NCI-H460 (cell line): Measurements from ENCODE around the gene BMP7. TPM values are rescaled to one million over a fixed set of nuclear protein-coding genes. Genes with fewer than 3 reads are reported as not detected.

Experiments used
- DNase-seq: peaks from one replicate; pipeline ENCODE4 v3.0.0-alpha.2; 2016; ENCODE audit warnings: low read depth; ENCODE audit errors: extremely low read depth
- total RNA-seq: library from RNA; depleted of rRNA; stranded (reverse); fragments of >200 nt; shearing (Covaris generic); gene quantifications from 2 replicates; pipeline ENCODE4 v1.2.3, GENCODE V29; 2014

BMP7 gene
- total RNA-seq, 1 experiment from 2014 or later: 0.17 TPM

GRCh38 chr20:57179265-57179664 lies 87.2 kb downstream of the BMP7 start:
- no peak for DNase-seq

GRCh38 chr20:57178582-57179111 lies 87.8 kb downstream of the BMP7 start:
- no peak for DNase-seq

DNA sequence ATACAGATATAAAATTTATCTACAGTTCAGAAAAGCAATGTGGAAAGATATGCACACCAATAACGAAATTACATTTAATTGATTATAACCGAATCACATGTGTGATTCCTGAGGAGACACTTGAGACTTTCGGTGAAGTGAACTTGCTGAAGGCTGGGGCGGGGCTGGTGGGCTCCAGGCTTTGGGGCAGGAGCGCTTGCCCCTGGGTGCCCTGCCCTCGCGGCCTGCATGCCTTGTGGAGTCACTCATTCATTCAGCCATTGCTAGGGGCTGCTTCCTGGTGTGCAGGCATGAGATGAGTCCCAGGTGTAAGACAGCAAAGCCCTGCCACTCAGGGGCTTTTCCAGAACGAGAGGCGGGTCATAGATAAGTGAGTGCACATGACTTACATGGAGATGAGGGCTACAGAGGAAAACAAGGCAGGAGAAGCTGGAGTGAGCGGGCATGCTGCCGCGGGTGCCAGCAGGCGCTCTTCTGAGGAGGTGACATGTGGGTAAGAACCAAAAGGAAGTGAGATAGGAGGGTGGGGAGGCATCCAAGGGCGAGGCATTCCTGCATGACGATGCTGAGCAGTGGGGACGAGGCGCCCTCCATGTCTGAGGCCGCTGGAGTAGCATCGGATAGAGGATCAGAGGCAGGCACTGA lies 88.7 kb downstream of the BMP7 start:
- no peak for DNase-seq

DNA sequence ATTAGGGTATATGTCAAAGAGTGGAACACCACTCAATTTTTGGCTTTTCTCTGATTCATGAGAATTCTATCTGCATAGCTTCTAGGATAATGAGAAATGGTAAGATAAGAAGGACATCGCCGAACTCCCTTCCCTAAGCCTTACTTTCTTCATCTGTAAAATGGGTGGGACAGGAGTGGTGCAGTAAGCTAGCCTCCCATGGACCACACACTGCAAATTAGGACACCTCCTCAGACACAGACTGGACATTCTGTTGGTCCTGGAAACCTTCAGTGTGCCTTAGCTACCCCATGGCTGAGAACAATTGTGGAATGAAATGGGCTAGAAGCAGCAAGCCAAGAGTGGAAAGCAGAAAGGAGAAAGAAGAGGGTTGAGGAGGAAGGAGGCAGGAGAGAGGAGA lies 89.6 kb downstream of the BMP7 start:
- no peak for DNase-seq

DNA sequence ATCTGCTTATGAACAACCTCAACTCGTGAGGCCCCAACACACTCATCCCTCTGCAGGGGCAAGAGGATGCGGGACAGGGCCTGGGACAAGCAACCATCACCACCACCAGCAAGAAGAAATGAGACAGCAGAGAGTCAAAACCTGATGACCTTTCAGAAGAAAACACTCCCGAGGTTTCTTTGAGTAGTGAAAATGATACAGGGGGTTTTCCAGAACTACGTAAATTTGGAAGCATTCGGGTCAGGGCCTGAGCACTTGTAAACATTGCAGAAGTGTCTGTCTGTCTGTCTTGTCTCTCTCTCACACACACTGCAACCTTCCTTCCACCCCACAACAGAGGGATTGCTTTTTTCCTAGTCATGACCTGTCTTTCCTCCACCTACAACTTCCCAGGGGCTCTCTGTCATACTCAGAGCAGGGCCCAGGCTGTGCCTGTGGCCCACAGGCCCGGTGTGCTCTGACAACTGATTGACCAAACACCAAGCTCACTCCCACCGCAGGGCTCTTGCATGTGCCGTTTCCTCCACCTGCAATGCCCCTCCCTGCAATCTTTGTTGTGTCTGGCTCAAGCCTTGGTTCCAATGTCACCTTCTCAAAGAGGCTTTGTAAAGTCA lies 90.9 kb downstream of the BMP7 start:
- no peak for DNase-seq

- DNase-seq: no peak
Observed at GRCh38 chr20:57174737-57175136, 91.7 kb downstream of the BMP7 start.

DNA sequence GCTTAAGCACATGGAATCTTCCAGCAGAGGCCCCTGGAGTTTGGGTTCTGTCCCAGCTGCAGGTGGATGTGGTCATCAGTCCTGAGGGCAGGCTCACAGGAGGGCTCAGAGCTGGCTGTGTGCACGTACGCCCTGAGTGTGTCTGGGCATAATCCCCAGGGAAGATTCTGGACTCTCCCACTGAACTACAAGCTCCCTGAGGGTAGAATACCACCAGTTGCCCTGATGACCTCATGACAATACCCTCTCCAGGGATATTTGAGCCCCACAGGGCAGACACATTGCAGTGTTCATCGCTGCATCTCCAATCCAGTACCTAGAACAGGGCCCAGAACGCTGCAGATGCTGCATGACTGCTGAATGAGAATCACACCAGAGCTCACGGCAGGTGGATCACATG lies 92.5 kb downstream of the BMP7 start:
- DNase-seq: no peak

- DNase-seq: no peak
Observed at GRCh38 chr20:57173041-57173440, 93.4 kb downstream of the BMP7 start.

GRCh38 chr20:57170343-57170742 lies 96.1 kb downstream of the BMP7 start:
- DNase-seq: no peak

DNA sequence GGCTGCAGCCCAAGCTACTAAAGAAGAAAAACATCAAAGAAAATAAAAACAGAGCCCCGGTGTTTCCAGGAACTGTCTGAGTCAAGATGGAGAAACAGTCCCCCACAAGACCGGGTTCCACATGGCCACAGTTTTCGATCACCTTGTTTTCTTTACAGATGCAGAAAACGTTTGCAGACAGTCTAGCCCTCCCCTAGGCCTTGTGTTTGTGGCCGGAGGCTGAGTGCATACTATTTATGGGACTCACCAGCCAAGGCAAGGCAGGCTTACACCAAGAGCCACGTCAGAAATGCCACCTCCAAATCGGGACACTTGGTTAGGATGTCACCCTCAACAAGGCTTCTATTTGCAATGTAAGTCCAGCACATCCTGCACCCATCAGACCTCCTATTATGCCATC lies 97.3 kb downstream of the BMP7 start:
- DNase-seq: no peak

GRCh38 chr20:57167971-57168701 lies 98.3 kb downstream of the BMP7 start:
- DNase-seq: no peak

- no peak for DNase-seq
Observed at GRCh38 chr20:57167292-57167655, 99.2 kb downstream of the BMP7 start.

DNA sequence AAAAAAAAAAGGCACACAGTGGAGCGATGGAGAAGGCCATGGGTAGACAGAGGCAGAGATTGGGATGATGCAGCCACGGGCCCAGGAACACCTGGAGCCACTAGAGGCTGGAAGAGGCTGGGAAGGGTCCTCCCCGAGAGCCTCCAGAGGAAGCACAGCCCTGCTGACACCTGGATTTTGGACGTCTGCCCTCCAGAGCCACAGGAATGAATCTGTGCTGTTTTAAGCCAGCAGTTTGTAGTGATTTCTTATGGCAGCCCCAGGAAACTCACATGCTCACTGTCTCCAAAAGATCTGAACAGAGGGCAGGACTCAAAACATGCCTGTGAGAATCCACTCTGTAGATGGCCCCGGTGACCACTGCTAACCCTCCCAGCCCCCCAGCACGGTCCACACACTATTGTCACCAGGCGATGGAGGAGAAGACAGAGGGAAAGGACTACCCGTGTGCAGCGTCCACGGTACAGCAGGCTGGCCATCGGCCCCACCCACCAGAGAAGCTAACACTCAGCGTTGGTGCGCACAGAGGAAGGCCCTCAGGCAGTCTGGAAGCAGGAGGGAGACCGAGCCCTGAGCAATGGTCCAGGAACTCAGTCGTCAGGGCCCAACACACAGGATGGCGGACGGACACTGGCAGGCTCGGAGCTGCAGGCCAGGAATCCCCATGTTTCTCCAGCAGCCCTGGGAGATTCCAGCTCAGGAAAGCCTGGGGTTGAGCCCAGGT lies 99.7 kb downstream of the BMP7 start:
- no peak for DNase-seq

GRCh38 chr20:57165427-57166004 lies 100.9 kb downstream of the BMP7 start:
- DNase-seq: no peak

DNA sequence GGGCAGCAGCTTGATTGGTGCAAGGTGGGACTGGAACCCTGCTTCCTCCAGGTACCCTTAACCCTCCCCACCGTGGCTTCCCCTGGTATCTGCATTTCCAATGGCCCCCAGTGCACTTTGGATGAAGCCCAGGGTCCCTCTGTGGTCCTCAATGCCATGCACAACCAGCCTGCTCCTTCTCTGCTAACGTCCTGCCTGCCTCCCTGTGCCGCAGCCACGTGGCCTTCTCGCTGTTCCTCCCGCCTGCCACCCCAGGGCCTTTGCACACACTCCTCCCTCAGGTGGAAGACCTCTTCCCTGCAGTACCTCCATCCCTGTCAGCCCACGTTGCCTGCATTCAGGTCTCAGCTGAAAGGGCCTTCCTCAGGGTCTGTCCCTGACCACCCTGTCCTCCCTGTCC lies 101.6 kb downstream of the BMP7 start:
- DNase-seq: no peak

DNA sequence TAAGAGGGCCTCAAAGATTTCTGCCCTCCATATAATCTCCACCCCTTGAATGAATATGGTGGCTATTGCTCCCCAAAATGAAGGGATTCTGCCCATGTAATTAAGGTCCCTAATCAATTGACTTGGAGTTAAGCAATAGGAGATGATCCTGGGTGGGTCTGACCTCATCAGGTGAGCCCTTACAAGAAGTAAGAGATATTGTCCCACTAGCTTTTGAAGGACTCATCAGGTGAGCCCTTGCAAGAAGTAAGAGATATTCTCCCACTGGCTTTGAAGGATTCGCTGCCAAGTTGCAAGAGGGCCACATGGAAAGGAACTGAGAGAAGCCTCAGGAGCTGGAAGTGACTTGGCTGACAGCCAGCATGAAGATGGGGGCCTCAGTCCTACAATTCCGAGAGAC lies 103.4 kb downstream of the BMP7 start:
- DNase-seq: no peak

DNA sequence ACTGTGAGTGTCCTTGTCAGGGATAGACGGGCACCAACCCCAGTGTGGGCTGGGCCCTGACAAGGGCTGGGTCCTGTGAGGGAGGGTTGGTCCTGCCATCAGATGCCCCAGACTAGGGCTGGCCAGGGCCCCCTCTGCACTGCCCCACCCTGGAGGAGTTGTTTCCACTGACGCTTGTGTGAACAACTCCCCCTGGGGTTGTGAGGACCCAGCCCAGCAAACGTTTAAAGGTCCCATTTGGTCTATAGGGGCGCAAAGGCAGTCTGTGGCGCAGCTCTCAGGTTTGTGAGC lies 104.1 kb downstream of the BMP7 start:
- no peak for DNase-seq

DNA sequence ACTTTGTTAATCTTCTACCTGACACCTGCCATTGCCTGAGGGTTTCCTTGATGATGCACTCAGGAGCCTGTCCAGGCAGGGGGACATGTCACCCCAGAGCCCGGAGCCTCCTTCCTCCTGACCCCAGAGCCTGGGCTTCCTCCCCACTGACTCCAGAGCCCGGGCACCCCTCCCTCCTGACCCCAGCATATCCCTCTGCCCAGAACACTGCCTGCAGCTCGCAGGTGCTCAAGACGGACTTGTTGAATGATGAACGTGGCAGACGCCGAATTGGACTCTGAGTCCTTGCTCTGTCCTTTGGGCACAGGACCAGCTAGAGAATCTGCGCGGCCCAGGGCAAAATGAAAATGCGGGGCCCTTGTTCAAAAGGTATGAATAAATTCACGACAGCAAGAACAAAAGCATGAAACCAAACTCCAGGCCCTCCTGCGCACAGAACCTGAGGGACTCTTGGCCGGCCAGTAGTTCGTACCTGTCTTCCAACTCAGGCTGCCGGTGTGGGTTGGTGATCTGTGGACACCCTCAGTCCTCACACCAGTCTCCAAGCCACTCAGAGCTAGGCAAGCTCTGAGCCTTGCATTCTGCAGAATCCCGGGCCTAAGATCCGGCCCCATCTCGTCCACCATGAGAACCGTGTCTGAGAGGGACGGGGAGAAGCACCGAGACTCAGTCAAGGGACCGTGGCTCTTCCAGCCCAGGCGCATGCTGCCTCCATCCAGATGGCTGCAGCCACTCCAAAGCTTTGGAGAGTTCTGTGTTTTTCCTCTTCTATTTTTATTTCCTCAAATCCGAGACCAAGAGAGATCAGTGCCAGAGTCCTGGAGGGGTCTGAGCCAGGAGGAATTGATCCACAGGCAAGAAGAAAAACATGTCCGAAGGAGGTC lies 104.7 kb downstream of the BMP7 start:
- DNase-seq: no peak

DNA sequence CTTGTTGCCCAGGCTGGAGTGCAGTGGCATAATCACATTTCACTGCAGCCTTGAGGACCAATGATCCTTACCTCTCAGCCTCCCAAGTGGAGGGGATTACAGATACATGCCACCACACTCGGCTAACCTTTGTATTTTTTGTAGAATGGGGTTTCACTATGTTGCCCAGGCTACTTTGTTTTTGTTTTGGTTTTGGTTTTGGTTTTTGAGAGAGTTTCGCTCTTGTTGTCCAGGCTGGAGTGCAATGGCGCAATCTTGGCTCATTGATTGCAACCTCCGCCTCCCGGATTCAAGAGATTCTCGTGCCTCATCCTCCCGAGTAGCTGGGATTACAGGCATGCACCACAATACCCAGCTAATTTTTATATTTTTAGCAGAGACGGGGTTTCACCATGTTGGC lies 105.5 kb downstream of the BMP7 start:
- no peak for DNase-seq

DNA sequence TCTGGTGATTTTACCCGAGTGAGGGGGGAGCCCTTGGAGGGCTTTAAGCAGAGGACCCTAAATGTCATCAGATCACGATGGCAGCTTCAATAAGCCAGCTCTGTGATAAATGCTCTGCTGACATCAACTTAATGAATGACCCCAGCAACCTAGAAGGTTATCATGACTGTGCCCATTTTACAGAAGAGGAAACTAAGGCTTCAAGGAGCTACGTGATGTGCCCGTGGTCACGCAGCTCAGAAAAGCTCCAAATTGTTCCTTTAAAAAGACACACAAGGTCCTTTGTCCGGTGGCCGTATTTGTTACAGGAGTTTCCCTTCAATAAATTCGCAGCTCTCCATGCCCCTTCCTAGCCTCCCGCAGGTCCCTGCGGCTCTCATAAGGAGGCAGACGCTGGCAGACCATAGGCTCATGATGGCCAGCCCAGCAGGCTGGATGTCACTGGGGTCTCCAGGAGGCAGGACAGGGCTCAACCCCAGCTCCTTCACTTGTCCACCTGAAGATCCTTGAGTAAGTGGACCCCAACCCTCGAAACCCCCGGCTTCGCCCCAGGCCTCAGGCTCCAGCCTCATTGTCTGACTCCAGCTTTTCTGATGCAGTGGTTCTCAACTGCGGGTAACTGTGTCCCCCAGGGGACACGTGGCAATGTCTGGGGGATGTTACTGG lies 106.4 kb downstream of the BMP7 start:
- DNase-seq: no peak
